Stimulated activated CD4-positive, alpha-beta T cell treated with anti-CD3 and anti-CD28 coated beads, Interleukin-1b, Interleukin-23, amount 100 ng/mL, for 24 hours (primary cell): Measurements from ENCODE around the gene PCSK4.

Source experiments
- DNase-seq, 4 experiments: peaks; one replicate each; pipeline ENCODE4 v3.0.0-alpha.2; 2020; ENCODE audit warnings: low read depth in 4 of 4, low spot score in 1 of 4

PCSK4 gene

GRCh38 chr19:1457031-1457739 lies 33.0 kb downstream of the PCSK4 start:
- DNase-seq = no peak

- no peak for DNase-seq
Observed at GRCh38 chr19:1456121-1456900, 33.8 kb downstream of the PCSK4 start.

GRCh38 chr19:1455336-1456120 lies 34.6 kb downstream of the PCSK4 start:
- no peak for DNase-seq

- no peak for DNase-seq
Observed at GRCh38 chr19:1455002-1455335, 35.2 kb downstream of the PCSK4 start.

GRCh38 chr19:1453525-1454364 lies 36.4 kb downstream of the PCSK4 start:
- DNase-seq = no peak

GRCh38 chr19:1452802-1453524 lies 37.2 kb downstream of the PCSK4 start:
- DNase-seq = no peak

GRCh38 chr19:1451916-1452801 lies 38.0 kb downstream of the PCSK4 start:
- DNase-seq = no peak

- DNase-seq = no peak
Observed at GRCh38 chr19:1450735-1451731, 39.1 kb downstream of the PCSK4 start.

- no peak for DNase-seq
Observed at GRCh38 chr19:1449467-1450442, 40.4 kb downstream of the PCSK4 start, which contains the start of gene APC2. Gene APC2, plus strand, starts transcription at chr19:1450121. Its CDS starts 2,881 bp downstream, at chr19:1453002.

GRCh38 chr19:1447944-1448343 lies 42.2 kb downstream of the PCSK4 start:
- DNase-seq = no peak

GRCh38 chr19:1447504-1447903 lies 42.6 kb downstream of the PCSK4 start:
- no peak for DNase-seq

- DNase-seq = no peak
Observed at GRCh38 chr19:1446713-1447481, 43.3 kb downstream of the PCSK4 start.

- no peak for DNase-seq
Observed at GRCh38 chr19:1445932-1446712, 44.0 kb downstream of the PCSK4 start.

GRCh38 chr19:1445185-1445931 lies 44.8 kb downstream of the PCSK4 start:
- peak; percentile 46 to 68 (median 65) for DNase-seq
